ENCODE results near the gene PPARG.

The PPARG gene

DNA sequence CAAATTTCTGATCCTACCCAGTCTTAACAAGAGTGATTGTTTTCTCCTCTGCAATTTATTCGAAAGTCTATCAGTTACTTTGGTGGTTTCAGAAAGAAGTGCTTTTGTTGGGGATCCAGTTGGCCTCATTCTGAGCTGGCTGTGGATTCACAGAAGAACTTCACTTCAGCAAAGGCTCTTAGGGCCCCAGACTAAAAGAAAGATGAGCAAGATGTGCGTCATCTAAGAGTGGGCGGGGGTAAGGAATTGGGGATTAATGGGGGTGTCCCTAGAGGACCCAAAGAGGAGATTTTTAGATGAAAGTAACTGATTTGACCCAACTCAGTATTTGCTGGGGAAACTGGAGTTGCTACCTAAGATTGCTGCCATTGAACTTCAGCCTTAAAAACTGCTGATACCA lies 131.5 kb downstream of the PPARG start:
- DNase-seq, result no peak

DNA sequence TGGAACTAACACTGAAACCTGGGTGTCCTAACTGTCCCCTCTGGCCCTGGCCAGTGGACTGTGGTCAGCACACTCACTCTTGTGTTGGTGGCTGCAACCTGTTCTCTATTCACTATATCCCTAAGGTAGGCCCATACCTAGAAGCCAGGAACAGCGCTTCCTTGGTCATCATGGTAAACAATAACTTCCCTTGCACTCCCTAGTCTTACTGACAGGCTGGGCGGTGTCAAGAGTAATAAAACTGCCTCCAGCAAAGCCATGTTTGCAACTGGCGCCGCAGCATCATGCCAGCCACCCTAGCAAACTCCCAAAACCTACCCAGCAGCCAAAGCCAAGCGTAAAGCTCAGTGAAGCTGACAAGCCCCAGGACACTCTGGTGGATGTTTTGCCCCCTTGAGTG lies 132.3 kb downstream of the PPARG start:
- no peak for DNase-seq

GRCh38 chr3:12423131-12423530 lies 134.3 kb downstream of the PPARG start:
- no peak for DNase-seq

- no peak for DNase-seq
Measured at GRCh38 chr3:12423918-12424630, 135.2 kb downstream of the PPARG start.

DNA sequence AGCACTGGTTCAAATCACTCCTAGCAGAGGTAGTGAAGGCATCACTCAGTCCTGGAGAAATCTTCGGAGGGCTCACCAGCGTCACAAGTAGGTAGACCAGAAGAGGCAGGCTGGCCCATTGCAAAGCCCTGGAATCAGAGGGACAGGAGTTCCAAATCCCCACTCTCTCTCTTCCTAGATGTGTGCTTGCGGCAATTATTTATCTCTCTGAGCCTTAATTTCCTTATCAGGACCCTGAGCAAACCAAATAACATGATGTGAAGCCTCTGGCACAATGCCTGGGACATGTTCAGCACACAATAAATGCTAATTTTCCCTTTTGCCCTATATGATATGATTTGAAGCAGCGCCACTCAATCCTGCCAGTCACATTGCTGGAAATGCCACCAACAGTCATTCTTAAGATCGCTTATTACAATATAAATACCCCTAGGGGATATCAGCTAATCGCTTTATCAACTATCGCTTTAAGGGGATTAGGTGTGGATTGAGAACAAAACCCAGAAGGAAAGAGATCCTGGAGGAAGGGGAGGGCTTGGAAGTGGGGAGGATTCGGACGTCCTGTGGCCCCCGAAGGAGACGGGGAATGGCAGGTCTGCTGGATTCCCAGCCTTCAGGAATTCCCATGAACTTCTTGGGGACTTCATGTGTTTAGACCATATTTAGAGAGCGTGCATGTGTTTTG lies 135.9 kb downstream of the PPARG start:
- DNase-seq, result no peak

- no peak for DNase-seq
Measured at GRCh38 chr3:12425850-12426579, 137.1 kb downstream of the PPARG start.

- DNase-seq, result no peak
Measured at GRCh38 chr3:12427551-12427950, 138.7 kb downstream of the PPARG start.

GRCh38 chr3:12428126-12428525 lies 139.3 kb downstream of the PPARG start:
- no peak for DNase-seq

- no peak for DNase-seq
Measured at GRCh38 chr3:12430086-12430485, 141.2 kb downstream of the PPARG start.

- DNase-seq, result no peak
Measured at GRCh38 chr3:12433823-12434222, 145.0 kb downstream of the PPARG start.

DNA sequence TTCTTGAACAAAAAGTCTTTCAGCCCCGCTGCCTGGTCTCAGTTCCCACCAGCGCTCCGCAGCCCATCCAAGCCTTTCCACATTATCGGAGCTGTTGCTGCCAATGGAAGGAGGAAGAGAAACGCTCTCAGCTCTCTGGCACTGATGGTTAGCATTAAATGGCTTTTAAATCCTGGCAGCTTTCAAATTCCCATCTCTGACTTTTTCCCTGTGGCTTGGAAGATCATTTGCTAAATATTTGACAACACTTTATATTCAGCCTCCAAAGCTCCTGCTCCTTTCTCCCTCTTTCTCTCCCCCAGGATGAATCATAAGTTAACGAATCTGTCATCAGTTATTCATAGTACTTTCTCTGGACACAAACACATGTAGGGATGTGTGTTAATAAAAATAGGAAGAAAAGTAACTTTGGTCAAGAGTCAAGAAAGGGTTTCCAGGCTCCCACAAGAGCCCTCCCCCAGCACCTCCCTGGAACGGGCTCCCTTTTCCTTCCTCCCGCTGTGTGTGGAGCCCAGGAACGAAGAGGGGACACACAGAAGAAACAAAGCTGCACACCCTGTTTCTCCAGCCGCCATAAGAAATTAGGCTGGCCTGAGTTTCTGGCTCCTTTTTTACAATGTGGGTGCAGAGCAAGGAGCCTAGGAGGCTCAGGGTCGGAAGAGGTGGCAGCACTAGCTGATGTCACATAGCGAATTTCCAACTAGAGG lies 147.8 kb downstream of the PPARG start:
- DNase-seq, result no peak

DNA sequence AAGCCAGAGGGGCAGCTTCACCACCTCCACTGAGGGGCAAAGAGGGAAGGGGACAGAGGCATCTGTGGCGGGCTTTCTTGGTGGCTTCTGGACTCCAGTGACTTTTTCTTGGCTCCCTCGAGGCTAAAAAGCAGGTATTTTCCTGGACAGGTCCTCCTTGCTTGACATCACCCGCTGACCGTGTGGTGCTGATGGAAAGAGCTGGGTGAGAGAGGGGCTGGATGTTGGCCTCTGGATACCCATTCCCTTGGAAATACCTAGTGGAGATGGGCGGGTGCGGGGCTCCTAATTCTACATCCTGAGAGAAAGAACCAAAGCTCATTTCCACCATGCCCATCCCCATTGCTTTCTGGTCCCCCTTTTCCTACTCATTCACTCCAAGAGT lies 148.3 kb downstream of the PPARG start:
- DNase-seq, result no peak

DNA sequence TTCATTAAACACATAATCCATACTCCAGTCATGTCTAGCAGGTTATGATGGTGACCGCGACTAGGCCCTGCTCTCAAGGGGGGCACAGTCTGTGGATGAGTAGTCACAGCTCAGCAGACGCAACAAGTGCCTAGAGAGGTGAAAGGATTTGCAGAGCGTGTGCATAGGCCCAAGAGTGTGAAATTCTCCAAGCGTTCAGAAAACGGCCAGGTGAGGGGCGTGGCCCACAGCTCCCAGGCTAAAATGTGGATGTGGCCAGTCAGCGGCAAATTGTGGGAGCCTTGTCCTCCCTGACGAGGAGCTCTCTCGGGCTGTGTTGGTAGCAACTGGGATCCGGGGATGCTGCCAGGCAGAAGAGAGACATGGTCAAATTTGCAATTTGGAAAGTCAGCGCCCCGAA lies 149.0 kb downstream of the PPARG start:
- DNase-seq, result no peak

GRCh38 chr3:12438318-12438717 lies 149.4 kb downstream of the PPARG start:
- no peak for DNase-seq

GRCh38 chr3:12439161-12439940 lies 150.5 kb downstream of the PPARG start:
- DNase-seq, result no peak

- no peak for DNase-seq
Measured at GRCh38 chr3:12440927-12441714, 152.3 kb downstream of the PPARG start.

DNA sequence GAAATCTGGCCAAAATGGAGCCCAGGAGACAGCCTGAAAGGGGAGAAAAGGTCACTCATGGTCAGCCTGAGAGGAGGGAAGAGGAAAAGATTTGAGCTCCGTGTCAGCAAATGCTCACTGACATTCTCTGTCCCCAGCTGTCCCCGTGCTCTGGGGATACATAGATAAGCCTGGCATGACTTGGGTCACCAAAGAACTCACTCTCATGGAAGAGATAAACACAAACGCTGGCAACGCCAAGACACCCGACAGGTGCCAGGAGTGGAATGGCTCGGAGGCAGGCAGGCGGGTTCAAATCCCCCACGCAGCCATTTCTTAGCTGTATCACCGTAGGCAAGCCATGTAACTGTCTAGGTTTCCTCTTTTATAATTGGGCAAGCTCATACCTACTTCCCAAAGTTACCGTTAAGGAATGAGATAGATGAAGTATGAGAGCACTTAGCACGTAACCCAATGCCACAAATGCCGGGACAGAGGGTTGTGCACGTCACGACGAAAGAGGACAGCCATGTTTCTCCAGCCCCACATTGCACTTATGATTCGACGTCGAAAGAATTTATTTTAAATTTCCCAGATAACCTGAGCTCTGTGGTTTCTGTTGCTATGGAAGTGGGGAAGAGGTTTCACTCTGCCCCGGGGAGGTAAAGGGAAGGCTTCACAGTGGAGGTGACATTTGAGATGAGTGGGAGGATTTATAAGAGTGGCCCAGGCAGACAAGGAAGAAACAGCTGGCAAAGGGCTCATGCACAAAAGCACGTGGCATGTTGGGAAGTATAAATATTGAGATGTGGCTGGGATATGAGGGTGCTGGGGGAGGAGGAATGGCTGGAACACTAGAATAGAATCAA lies 154.0 kb downstream of the PPARG start:
- DNase-seq, result no peak

DNA sequence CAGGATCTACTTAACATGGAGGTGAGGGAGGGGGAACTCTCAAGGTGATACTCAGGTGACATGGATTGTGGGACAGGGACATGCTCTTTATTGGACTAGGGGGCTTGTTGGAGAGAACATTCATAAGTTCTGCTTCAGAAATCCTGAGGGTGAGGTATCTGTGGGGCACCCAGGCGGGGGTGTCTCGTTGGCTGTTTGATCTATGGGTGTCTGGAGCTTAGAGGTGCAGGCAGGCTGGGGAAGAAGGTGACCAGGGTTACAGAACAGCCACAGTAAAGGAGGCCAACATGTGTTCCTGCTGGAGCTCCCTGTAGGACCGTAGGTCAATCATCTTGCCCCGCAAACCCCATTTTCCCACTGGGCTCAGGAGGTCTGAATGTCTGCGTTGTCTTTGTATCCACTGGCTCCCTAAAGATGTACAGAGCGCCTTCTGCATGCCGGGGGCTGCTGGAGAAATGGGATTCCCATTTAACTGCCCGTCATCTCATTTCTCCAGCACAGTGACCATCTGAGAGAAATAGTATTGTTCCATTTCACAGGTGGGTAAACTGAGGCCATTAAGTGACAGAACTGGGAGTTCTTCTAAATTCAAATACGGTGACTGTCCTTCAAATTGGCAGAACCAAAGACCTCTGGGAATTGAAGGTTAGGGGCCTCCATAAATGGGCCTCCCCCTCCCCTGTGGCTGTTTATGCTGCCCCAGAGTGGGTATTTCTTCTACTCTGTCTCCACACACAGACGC lies 155.1 kb downstream of the PPARG start:
- no peak for DNase-seq

- no peak for DNase-seq
Measured at GRCh38 chr3:12444582-12445471, 156.0 kb downstream of the PPARG start.

Measured in NCI-H2227 treated with DMSO at 0.1 percent for 48 hours (cell line).